Activated T-helper 1 cell treated with anti-CD3 and anti-CD28 coated beads, Interleukin-12 subunit alpha, Interleukin-12 subunit beta, Interleukin-2, Interleukin-4 antibody, amounts not matched to agents 30 ng/mL and 10 ng/mL and 1 ng/mL, durations not matched to agents 14 hours and 24 hours and 36 hours (primary cell): ENCODE results near the gene CEP170B. TPM values are rescaled to one million over a fixed set of nuclear protein-coding genes. Genes with fewer than 3 reads are reported as not detected.
"Not testable (repeated sequence)": the region's sequence is repeated elsewhere in the genome, so short reads cannot be mapped to it uniquely, and the experiment has no call there.

Experiments
- DNase-seq: peaks from one replicate; pipeline ENCODE4 v3.0.0; 2021; ENCODE audit warnings: low spot score
- H3K27ac Mint-ChIP-seq: one replicate; pipeline ENCODE4 v1.8.0; 2021; ENCODE audit warnings: mild to moderate bottlenecking, mixed read lengths
- H3K27me3 Mint-ChIP-seq: one replicate; pipeline ENCODE4 v1.8.0; 2022; ENCODE audit warnings: mild to moderate bottlenecking, moderate library complexity, mixed read lengths; ENCODE audit not compliant: insufficient read depth
- H3K36me3 Mint-ChIP-seq: one replicate; pipeline ENCODE4 v1.8.0; 2021; ENCODE audit warnings: low read depth, mixed read lengths
- H3K4me1 Mint-ChIP-seq: one replicate; pipeline ENCODE4 v1.8.0; 2021; ENCODE audit warnings: low read depth, mixed read lengths
- H3K4me3 Mint-ChIP-seq: one replicate; pipeline ENCODE4 v1.8.0; 2021; ENCODE audit warnings: mild to moderate bottlenecking, moderate library complexity, mixed read lengths
- H3K9me3 Mint-ChIP-seq: one replicate; pipeline ENCODE4 v1.8.0; 2021; ENCODE audit warnings: mixed read lengths
- intact Hi-C: fragments of 100-400 bp; cut with micrococcal nuclease; formaldehyde crosslinking; loops from one replicate; pipeline ENCODE4 v1.15.1; 2024
- total RNA-seq: library from RNA; stranded (reverse); gene quantifications from 2 replicates; pipeline ENCODE4 v1.2.3, GENCODE V29; 2022

Gene CEP170B
- total RNA-seq, 1 donor from 2014 or later, result 9.8 TPM

DNA sequence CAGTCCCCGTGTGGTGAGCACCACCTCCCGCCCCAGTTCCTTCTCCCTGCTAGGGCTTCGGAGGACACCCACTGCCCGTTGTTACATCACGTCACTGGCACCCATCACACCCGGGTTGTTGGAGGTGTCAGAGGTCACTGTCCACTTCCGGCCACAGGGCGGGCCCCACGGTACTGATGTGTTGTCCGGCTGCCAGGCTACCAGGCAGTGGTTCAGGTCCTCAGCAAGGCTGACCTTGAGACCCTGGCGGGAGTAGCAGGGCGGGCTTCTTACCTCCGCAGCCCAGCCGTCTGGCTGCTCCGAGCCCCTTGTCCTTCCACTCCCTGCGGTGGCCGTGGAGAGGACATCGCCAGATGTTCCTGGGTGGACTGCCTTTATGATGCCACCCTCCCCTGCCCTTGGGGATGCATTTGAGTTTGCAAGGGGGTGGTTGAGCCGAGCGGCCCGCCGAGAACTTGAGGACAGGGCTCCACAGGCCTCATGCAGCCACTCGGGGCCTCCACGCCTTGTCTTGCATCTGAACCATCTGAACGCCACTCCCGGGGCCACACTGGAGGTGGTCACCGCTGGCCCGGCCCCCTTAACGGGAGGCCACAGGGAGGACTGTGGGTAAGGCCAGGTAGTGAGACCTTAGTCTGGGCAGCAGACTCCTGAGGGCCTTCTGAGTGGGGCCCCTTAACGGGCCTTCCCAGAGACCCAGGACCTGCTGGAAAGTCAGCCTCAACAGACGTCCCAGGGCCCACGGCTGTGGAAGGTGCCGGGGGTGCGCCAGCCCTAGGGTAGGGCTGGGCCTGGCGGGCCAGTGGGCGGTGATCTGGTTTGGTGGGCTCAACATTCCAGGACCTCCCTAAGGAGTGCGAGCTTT, 32.5 kb downstream of the CEP170B start:
- intact Hi-C loops, result loop anchor here (2.0 to 5.0 kb wide), 2 partner anchors 37 to 150 kb away; no protein-coding TSS in a partner anchor
- H3K4me1 Mint-ChIP-seq, result no peaks in the 10 kb centered on the region
- no peaks in the 10 kb centered on the region for H3K9me3 Mint-ChIP-seq
- H3K27ac Mint-ChIP-seq, result no peak overlapping the region
- peaks cover 9% of the 10 kb centered on the region for H3K27me3 Mint-ChIP-seq
- no peak for DNase-seq
- H3K4me3 Mint-ChIP-seq, result no peak overlapping the region
- no peaks in the 10 kb centered on the region for H3K36me3 Mint-ChIP-seq

GRCh38 chr14:104898195-104898558, 33.1 kb downstream of the CEP170B start:
- intact Hi-C loops, result loop anchor here (5.0 kb wide), 1 partner anchor 149 kb away; no protein-coding TSS in a partner anchor
- Mint-ChIP-seq H3K9me3 (no peaks in the 10 kb centered on the region), H3K36me3 (no peaks in the 10 kb centered on the region), H3K27ac (no peak overlapping the region), H3K4me3 (no peak overlapping the region), H3K4me1 (no peaks in the 10 kb centered on the region), H3K27me3 (peaks cover 9% of the 10 kb centered on the region)
- no peak for DNase-seq

DNA sequence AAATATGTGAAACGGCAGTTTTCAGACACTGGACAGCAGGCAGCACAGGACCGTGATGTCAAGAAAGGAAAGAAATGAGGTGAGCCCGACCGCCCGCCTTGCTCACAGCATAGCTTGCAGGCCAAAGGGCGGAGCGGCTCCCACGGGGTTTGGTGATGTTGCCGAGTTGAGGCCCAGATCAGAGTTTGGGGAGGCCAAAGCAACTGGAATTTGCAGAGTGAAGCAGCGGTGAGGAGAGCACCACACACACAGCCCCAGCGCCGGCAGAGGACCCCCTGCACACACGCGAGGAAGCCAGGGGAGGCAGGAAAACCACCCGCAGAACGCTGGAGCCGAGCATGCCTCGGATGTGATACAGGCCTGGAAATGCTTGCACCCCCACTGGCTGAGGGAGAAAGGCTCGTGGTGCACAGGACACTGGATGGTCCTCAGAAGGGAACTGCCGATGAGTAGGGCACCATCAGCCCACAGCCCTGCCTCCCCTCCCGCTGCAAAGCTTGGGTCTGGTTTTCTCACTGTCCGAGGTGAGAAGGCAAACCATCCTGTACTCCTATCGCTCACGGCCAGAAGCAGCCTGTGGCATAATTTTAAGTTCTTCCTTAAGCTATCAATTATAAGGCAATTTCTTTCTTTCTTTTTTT, 33.9 kb downstream of the CEP170B start:
- Mint-ChIP-seq H3K9me3 (no peaks in the 10 kb centered on the region), H3K4me3 (no peak overlapping the region), H3K27ac (no peak overlapping the region), H3K36me3 (no peaks in the 10 kb centered on the region), H3K4me1 (no peaks in the 10 kb centered on the region), H3K27me3 (peaks cover 9% of the 10 kb centered on the region)
- no peak for DNase-seq
- intact Hi-C loops, result loop anchor here (5.0 kb wide), 1 partner anchor 148 kb away; no protein-coding TSS in a partner anchor

DNA sequence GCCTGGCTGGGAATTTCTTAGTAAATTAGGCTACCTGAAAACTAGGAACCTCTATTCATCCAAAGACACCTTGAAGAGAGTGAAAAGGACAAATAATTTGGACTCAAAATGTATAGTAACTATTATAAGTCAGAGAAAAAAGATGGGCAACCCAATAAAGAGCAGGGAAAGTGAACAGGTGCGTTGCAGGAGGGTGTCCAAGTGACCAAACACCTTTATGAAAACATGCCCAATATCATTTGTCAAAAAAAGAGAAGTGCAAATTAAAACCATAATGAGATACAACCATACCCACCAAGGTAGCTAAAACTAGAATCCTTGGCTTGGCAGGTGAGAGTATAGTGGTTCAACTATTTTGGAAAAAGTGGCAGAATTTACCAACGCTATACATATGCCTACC, 34.7 kb downstream of the CEP170B start:
- Mint-ChIP-seq H3K9me3 (no peaks in the 10 kb centered on the region), H3K4me1 (no peaks in the 10 kb centered on the region), H3K27me3 (peaks cover 12% of the 10 kb centered on the region), H3K4me3 (no peak overlapping the region), H3K27ac (no peak overlapping the region), H3K36me3 (no peaks in the 10 kb centered on the region)
- intact Hi-C loops, result loop anchor here (5.0 kb wide), 1 partner anchor 148 kb away; no protein-coding TSS in a partner anchor
- DNase-seq, result no peak

DNA sequence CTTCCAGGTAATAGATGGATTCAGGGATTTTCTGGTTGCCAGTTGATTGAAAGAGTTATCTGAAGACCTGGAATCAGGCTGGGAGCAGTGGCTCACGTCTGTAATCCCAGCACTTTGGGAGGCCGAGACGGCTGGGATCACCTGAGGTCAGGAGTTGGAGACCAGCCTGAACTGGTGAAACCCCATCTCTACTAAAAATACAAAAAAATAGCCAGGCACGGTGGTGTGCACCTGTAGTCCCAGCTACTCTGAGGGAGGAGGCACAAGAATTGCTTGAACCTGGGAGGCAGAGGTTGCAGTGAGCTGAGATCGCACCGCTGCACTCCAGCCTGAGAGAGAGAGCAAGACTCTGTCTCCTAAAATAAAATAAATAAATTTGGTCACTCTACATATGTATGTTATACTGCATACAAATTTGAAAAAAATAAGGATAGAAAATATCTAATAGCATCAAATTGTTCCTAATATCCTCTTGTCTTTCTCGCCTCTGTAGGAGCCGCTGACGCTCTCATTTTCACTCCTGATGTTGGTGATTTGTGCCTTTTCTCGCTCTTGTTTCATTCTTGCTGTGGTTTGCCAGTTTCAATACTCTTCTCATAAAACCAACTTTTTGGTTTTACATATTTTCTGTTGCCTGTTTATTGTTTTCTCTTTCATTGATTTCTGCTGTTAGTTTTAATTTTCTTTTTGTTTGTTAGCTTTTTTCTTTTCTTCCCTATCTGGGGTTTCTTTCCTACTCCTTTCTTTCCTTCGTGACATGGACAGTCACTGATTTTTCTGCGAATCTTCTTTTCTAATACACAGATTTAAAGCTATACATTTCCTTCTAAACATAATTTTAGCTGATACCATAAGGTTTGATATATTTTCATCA, 35.8 kb downstream of the CEP170B start:
- intact Hi-C loops, result no loop called here
- H3K27me3 Mint-ChIP-seq, result peaks cover 14% of the 10 kb centered on the region
- no peaks in the 10 kb centered on the region for H3K4me1 Mint-ChIP-seq

DNA sequence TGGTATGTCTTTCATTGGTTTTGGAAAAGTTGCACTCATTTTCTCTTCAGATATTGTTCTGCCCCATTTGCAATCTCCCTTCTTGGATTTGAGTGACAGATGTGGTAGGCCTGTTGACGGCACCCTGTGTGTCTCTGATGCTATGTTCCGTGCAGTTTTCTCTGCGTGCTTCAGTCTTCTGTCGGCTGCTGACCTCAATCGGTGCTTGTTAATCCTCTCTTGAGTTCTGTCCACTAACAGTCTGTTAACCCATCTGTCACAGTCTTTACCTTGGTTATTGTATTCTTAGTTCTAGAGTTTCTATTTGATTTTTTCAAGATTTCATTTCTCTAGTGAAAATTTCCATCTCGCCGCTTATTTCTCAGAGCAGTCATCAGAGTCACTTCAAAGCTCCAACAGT, 38.9 kb downstream of the CEP170B start:
- no peak overlapping the region for H3K27ac Mint-ChIP-seq
- no peaks in the 10 kb centered on the region for H3K9me3 Mint-ChIP-seq

More for the DNA sequence above, 35.8 kb downstream of the CEP170B start:
- H3K36me3 Mint-ChIP-seq, result no peaks in the 10 kb centered on the region
- DNase-seq, result no peak
- no peak overlapping the region for H3K4me3 Mint-ChIP-seq
- no peak overlapping the region for H3K27ac Mint-ChIP-seq
- no peaks in the 10 kb centered on the region for H3K9me3 Mint-ChIP-seq

GRCh38 chr14:104904650-104905578, 39.8 kb downstream of the CEP170B start:
- H3K4me3 Mint-ChIP-seq, H3K27ac Mint-ChIP-seq, intact Hi-C loops, H3K9me3 Mint-ChIP-seq, DNase-seq, H3K4me1 Mint-ChIP-seq, H3K36me3 Mint-ChIP-seq: not testable (repeated sequence)
- peaks cover 24% of the 10 kb centered on the region for H3K27me3 Mint-ChIP-seq

More for the DNA sequence above, 38.9 kb downstream of the CEP170B start:
- no peak for DNase-seq
- no peak overlapping the region for H3K4me3 Mint-ChIP-seq
- H3K4me1 Mint-ChIP-seq, result no peaks in the 10 kb centered on the region
- intact Hi-C loops, result no loop called here
- peaks cover 26% of the 10 kb centered on the region for H3K27me3 Mint-ChIP-seq
- no peaks in the 10 kb centered on the region for H3K36me3 Mint-ChIP-seq

DNA sequence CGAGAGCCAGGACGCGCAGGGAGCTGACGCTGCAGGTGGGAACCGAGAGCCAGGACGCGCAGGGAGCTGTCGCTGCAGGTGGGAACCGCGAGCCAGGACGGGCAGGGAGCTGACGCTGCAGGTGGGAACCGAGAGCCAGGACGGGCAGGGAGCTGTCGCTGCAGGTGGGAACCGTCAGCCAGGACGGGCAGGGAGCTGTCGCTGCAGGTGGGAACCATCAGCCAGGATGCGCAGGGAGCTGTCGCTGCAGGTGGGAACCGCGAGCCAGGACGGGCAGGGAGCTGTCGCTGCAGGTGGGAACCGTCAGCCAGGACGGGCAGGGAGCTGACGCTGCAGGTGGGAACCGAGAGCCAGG, 40.5 kb downstream of the CEP170B start:
- H3K36me3 Mint-ChIP-seq, H3K4me1 Mint-ChIP-seq, DNase-seq, H3K9me3 Mint-ChIP-seq, intact Hi-C loops, H3K4me3 Mint-ChIP-seq, H3K27ac Mint-ChIP-seq: not testable (repeated sequence)
- H3K27me3 Mint-ChIP-seq, result peaks cover 21% of the 10 kb centered on the region

DNA sequence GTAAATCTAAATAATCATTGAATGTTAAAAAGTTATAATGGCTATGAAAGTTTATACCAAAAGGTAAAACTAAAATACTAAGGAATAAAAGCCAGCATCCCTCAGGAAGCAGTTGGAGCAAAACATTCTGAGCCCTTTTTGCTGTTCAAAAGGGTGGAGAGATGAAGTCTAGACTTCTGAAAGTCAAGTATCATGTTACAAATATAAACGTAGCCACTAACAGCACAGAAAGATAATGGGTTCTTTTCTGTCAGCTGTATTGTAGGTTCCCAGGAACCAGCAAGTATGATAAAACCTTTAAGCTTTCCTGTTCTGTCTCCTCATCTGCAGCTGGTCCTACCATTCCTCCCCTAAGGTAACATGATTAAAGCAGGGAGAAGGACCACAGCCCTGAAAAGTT, 43.2 kb downstream of the CEP170B start:
- DNase-seq, result no peak
- Mint-ChIP-seq H3K9me3 (peaks cover 5% of the 10 kb centered on the region), H3K27me3 (peaks cover 22% of the 10 kb centered on the region), H3K4me3 (no peak overlapping the region), H3K27ac (no peak overlapping the region), H3K36me3 (no peaks in the 10 kb centered on the region), H3K4me1 (no peaks in the 10 kb centered on the region)
- intact Hi-C loops, result no loop called here

DNA sequence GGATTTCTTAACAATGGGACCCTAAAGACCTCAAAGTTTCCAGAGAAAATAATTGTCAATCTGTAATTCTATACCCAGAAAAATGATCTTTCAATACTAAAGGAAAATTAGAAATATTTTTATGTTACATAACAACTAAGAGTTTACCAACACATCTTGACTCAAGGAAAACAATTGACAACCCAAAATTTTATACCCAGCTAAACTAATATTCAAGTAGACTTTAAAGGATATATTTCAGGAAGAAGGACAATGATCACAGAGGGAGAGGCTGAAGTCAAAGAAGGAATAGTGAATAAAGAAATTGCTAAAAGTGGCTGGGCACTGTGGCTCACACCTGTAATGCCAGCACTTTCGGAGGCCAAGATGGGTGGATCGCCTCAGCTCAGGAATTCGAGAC, 47.0 kb downstream of the CEP170B start:
- no peak overlapping the region for H3K4me3 Mint-ChIP-seq
- peaks cover 5% of the 10 kb centered on the region for H3K9me3 Mint-ChIP-seq

DNA sequence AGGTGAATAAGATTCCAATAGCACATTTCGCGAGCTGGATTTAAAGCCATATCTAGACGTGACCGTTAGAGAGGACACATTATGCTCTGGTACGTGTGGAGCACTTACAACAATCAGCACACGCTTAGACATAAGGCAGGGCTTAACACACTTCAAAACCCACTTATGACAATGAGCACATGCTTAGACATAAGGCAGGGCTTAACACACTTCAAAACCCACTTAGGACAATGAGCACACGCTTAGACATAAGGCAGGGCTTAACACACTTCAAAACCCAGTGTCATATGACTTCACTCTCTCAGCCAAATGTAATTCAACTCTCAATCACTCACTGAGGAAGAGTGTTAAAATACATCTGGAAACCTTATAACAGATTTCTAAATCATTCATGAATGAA, 48.4 kb downstream of the CEP170B start:
- Mint-ChIP-seq H3K27ac (no peak overlapping the region), H3K4me1 (no peaks in the 10 kb centered on the region), H3K27me3 (peaks cover 20% of the 10 kb centered on the region), H3K4me3 (no peak overlapping the region), H3K36me3 (no peaks in the 10 kb centered on the region), H3K9me3 (peaks cover 5% of the 10 kb centered on the region)
- intact Hi-C loops, result no loop called here
- no peak for DNase-seq

More for the DNA sequence above, 47.0 kb downstream of the CEP170B start:
- no peaks in the 10 kb centered on the region for H3K4me1 Mint-ChIP-seq
- H3K27ac Mint-ChIP-seq, result no peak overlapping the region
- no peaks in the 10 kb centered on the region for H3K36me3 Mint-ChIP-seq
- intact Hi-C loops, result no loop called here
- DNase-seq, result no peak
- peaks cover 30% of the 10 kb centered on the region for H3K27me3 Mint-ChIP-seq

DNA sequence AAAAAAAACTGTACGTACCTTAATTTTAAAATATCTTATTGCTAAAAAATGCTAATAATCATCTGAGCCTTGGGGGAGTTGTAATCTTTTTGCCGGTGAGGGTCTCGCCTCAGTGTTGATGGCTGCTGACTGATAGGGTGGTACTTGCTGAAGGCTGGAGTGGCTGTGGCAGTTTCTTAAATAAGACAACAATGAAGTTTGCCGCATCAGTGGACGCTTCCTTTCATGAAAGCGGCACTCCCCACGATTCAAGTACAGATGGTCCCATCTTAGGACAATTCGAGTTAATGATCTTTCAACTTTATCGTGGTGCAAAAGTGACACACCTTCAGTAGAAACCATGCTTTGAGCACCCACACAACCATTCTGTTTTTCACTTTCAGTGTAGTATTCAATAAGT, 52.0 kb downstream of the CEP170B start:
- Mint-ChIP-seq H3K27me3 (peaks cover 18% of the 10 kb centered on the region), H3K36me3 (no peaks in the 10 kb centered on the region), H3K27ac (no peak overlapping the region), H3K4me1 (no peaks in the 10 kb centered on the region), H3K9me3 (peaks cover 1% of the 10 kb centered on the region), H3K4me3 (no peak overlapping the region)
- intact Hi-C loops, result no loop called here
- DNase-seq, result no peak
